HEK293 (cell line): Measurements from ENCODE around the gene TKTL2.

Experiments
- GFI1B ChIP-seq: fragments of 450-650 bp; formaldehyde crosslinking; IDR thresholded peaks from 2 replicates; pipeline ENCODE4 v1.5.1; 2016; ENCODE audit warnings: missing biosample characterization, missing genetic modification characterization
- HOXC10 ChIP-seq: sonication (generic); formaldehyde crosslinking; IDR thresholded peaks from 2 replicates; pipeline ENCODE4 v1.8.1; 2023; ENCODE audit warnings: mild to moderate bottlenecking, missing genetic modification reagents
- KLF16 ChIP-seq: fragments of 450-650 bp; formaldehyde crosslinking; IDR thresholded peaks from 2 replicates; pipeline ENCODE4 v1.5.1; 2017; ENCODE audit warnings: missing biosample characterization, missing genetic modification characterization
- REST ChIP-seq: fragments of 450-650 bp; formaldehyde crosslinking; IDR thresholded peaks from 2 replicates; pipeline ENCODE4 v1.5.1; 2016; ENCODE audit warnings: missing biosample characterization, missing genetic modification characterization
- ZBTB17 ChIP-seq: fragments of 450-650 bp; formaldehyde crosslinking; IDR thresholded peaks from 2 replicates; pipeline ENCODE4 v1.5.1; 2016; ENCODE audit warnings: missing biosample characterization, missing genetic modification characterization
- ZBTB26 ChIP-seq: fragments of 450-650 bp; formaldehyde crosslinking; optimal IDR thresholded peaks from 2 replicates; pipeline ENCODE3; 2016; ENCODE audit warnings: missing biosample characterization, mild to moderate bottlenecking, missing genetic modification characterization
- ZNF10 ChIP-seq: fragments of 450-650 bp; formaldehyde crosslinking; IDR thresholded peaks from 2 replicates; pipeline ENCODE4 v1.5.1; 2017; ENCODE audit warnings: missing biosample characterization, missing genetic modification characterization
- ZNF121 ChIP-seq: fragments of 450-650 bp; formaldehyde crosslinking; IDR thresholded peaks from 2 replicates; pipeline ENCODE4 v1.5.1; 2016; ENCODE audit warnings: missing biosample characterization, missing genetic modification characterization
- ZNF132 ChIP-seq: fragments of 450-650 bp; formaldehyde crosslinking; IDR thresholded peaks from 2 replicates; pipeline ENCODE4 v1.5.1; 2017; ENCODE audit warnings: missing biosample characterization, missing genetic modification characterization, borderline replicate concordance
- ZNF18 ChIP-seq: fragments of 450-650 bp; formaldehyde crosslinking; IDR thresholded peaks from 2 replicates; pipeline ENCODE4 v1.5.1; 2016; ENCODE audit warnings: missing biosample characterization, missing genetic modification characterization
- ZNF280C ChIP-seq: fragments of 450-650 bp; formaldehyde crosslinking; IDR thresholded peaks from 2 replicates; pipeline ENCODE4 v1.5.1; 2016; ENCODE audit warnings: missing biosample characterization, missing genetic modification characterization
- ZNF302 ChIP-seq: fragments of 450-650 bp; formaldehyde crosslinking; IDR thresholded peaks from 2 replicates; pipeline ENCODE4 v1.5.1; 2016; ENCODE audit warnings: missing biosample characterization, missing genetic modification characterization, low read depth
- ZNF529 ChIP-seq: fragments of 450-650 bp; formaldehyde crosslinking; IDR thresholded peaks from 2 replicates; pipeline ENCODE4 v1.5.1; 2017; ENCODE audit warnings: missing genetic modification characterization, missing biosample characterization; ENCODE audit not compliant: insufficient replicate concordance
- ZNF555 ChIP-seq: fragments of 450-650 bp; formaldehyde crosslinking; conservative IDR thresholded peaks from 2 replicates; pipeline ENCODE4 v1.5.1; 2017; ENCODE audit warnings: missing biosample characterization, mild to moderate bottlenecking, missing genetic modification characterization, inconsistent platforms
- ZNF558 ChIP-seq: fragments of 450-650 bp; formaldehyde crosslinking; IDR thresholded peaks from 2 replicates; pipeline ENCODE4 v1.5.1; 2016; ENCODE audit warnings: missing biosample characterization, missing genetic modification characterization
- ZNF610 ChIP-seq: fragments of 450-650 bp; formaldehyde crosslinking; IDR thresholded peaks from 2 replicates; pipeline ENCODE4 v1.5.1; 2016; ENCODE audit warnings: missing biosample characterization, missing genetic modification characterization, borderline replicate concordance
- ZNF692 ChIP-seq: fragments of 450-650 bp; formaldehyde crosslinking; IDR thresholded peaks from 2 replicates; pipeline ENCODE4 v1.5.1; 2016; ENCODE audit warnings: missing biosample characterization, missing genetic modification characterization
- ZNF785 ChIP-seq: fragments of 450-650 bp; formaldehyde crosslinking; IDR thresholded peaks from 2 replicates; pipeline ENCODE4 v1.5.1; 2016; ENCODE audit warnings: missing biosample characterization, missing genetic modification characterization
- ZXDB ChIP-seq: fragments of 450-650 bp; formaldehyde crosslinking; IDR thresholded peaks from 2 replicates; pipeline ENCODE4 v1.5.1; 2016; ENCODE audit warnings: missing biosample characterization, missing genetic modification characterization
- TF ChIP-seq, protein P1 (sequence below): IDR thresholded peaks from 2 replicates; pipeline ENCODE4 v1.6.1; 2011; ENCODE audit warnings: mild to moderate bottlenecking, low read depth, low read length, borderline replicate concordance
- TF ChIP-seq, protein P2 (sequence below): fragments of 450-650 bp; IDR thresholded peaks from 2 replicates; pipeline ENCODE4 v1.5.1; 2018; ENCODE audit warnings: missing biosample characterization, missing genetic modification characterization

The TKTL2 gene

DNA sequence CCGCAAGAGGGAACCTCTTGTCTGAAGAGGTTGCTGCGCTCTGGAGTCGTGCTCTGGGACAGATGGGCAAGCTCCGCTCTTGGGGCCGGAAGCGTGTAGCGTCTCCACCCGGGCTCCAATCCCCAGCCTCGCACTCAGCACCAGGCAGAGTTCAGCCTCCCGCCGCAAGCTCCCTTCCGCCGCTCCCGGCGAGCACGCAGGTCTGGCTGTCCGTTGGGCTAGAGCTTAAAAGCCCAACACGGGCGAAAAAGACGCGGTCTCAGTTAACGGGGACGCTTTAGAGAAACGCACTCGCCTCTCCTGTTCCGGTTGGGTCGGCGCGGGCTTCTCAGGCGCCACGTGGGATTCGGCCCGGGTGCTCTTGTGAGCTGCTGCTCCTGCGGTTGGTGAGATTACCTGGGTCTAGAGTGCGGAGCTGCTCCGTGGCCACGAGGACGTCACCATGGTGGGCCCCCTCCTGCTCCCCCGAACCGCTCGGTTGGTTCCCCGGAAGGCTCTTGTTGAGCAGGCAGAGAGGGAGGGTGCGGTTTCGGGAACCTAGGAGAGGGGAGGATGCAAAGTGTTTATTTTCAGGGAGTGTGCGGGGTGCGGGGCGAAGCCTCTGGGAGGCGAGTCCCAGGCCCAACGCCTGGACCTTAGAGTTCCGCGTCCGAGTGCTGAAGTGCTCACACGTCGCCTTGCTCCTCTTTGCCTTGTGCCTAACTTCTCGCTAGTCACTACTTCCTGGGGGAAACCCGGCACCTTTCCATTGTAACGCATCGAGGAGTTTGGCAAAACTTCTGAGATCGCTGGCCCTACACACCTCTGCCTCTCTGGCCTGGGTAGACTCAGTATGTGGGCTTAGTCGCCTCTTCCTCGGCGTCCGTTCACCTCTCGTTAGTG lies 21.0 kb upstream of the TKTL2 start, which contains the start of gene TMA16 (continued):
- no peak for TF ChIP-seq ZNF529
- TF ChIP-seq ZBTB17, result peak; percentile 91
- TF ChIP-seq ZNF302 (tag by site-specific recombination), result no peak
- peak; percentile 85 for TF ChIP-seq ZXDB (tag by site-specific recombination)
- TF ChIP-seq HOXC10 (CRISPR knock-in tag), result no peak
- TF ChIP-seq, protein P1, sequence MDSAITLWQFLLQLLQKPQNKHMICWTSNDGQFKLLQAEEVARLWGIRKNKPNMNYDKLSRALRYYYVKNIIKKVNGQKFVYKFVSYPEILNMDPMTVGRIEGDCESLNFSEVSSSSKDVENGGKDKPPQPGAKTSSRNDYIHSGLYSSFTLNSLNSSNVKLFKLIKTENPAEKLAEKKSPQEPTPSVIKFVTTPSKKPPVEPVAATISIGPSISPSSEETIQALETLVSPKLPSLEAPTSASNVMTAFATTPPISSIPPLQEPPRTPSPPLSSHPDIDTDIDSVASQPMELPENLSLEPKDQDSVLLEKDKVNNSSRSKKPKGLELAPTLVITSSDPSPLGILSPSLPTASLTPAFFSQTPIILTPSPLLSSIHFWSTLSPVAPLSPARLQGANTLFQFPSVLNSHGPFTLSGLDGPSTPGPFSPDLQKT, result no peak; the same call in 1 of the 2 replicates
- 0 out of 2 replicates have a peak, but pooled peaks have one; percentile 41 for TF ChIP-seq KLF16 (tag by site-specific recombination)
- peak; percentile 93 for TF ChIP-seq ZNF610 (tag by site-specific recombination)
- TF ChIP-seq, protein P2, sequence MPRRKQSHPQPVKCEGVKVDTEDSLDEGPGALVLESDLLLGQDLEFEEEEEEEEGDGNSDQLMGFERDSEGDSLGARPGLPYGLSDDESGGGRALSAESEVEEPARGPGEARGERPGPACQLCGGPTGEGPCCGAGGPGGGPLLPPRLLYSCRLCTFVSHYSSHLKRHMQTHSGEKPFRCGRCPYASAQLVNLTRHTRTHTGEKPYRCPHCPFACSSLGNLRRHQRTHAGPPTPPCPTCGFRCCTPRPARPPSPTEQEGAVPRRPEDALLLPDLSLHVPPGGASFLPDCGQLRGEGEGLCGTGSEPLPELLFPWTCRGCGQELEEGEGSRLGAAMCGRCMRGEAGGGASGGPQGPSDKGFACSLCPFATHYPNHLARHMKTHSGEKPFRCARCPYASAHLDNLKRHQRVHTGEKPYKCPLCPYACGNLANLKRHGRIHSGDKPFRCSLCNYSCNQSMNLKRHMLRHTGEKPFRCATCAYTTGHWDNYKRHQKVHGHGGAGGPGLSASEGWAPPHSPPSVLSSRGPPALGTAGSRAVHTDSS (tag by site-specific recombination), result no peak
- no peak for TF ChIP-seq ZNF280C (tag by site-specific recombination)
- 0 out of 2 replicates have a peak, but pooled peaks have one; percentile 29 for TF ChIP-seq ZNF558
- TF ChIP-seq ZNF10 (tag by site-specific recombination), result 0 out of 2 replicates have a peak, but pooled peaks have one; percentile 9
- TF ChIP-seq ZNF555 (tag by site-specific recombination), result no peak
- 0 out of 2 replicates have a peak, but pooled peaks have one; percentile 10 for TF ChIP-seq ZNF18
- no peak for TF ChIP-seq ZNF121 (tag by site-specific recombination)
- TF ChIP-seq REST (tag by site-specific recombination), result peak; percentile 77
- peak; percentile 63 for TF ChIP-seq ZBTB26 (tag by site-specific recombination)
- no peak for TF ChIP-seq ZNF785 (tag by site-specific recombination)
- TF ChIP-seq ZNF692, result peak; percentile 97
- no peak for TF ChIP-seq GFI1B
- TF ChIP-seq ZNF132 (tag by site-specific recombination), result no peak
